Subcutaneous adipose tissue (tissue), 4 donors: Measurements from ENCODE around the gene DMAC2L. TPM values are rescaled to one million over a fixed set of nuclear protein-coding genes. Genes with fewer than 3 reads are reported as not detected.

ENCODE experiments used
- CTCF ChIP-seq: fragments of 450-650 bp; IDR thresholded peaks from one replicate; pipeline ENCODE4 v1.5.1; 2016; ENCODE audit warnings: low read depth, mild to moderate bottlenecking, control low read depth, antibody characterized with exemption, moderate library complexity
- total RNA-seq, 4 donors: library from RNA; depleted of rRNA; stranded (reverse); fragments of >200 nt; gene quantifications; one replicate each; pipeline ENCODE4 v1.1.0, GENCODE V29; 2016

The DMAC2L gene
- total RNA-seq, 4 donors from 2014 or later = 16.7 to 25.8 (median 18.5) TPM

- TF ChIP-seq CTCF = no peak
Measured at GRCh38 chr14:50347521-50347920, 35.4 kb downstream of the DMAC2L start.

DNA sequence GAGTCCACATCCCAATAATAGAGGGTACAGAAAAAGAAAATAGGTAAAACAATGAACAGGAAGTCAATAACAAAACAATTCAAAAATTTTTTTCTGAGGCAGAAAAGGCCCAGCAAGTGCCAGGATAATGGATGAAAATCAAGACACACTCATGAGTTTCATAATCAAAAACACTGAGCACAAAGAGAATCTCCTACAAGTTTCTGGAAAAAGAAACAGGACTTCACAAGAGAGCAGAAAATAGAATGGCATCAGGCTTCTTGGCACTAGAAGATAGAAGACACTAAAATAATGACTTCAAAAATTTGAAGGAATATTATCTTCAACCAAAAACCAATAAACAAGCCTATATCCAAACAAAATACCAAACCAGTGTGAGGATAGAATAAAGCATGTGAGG, 36.8 kb downstream of the DMAC2L start:
- no peak for TF ChIP-seq CTCF

DNA sequence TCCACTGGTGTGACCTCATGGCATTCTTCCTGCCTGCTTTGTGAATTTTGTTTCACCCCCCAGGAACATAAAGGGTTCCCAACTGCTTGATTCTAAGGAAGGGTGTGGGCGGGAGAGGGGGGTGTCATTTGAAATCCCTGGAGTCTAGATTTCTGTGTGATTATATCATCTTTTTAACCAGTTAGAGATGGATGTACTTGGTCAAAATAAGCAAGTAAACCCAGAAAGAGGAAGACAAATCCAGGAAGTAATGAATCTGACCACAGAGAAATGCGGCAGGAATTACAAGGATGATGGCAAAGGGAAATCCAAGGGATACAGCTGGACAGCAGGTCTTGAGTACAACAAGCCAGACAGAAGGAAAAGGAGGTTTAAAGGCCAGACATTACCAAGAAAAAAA, 38.9 kb downstream of the DMAC2L start:
- no peak for TF ChIP-seq CTCF

DNA sequence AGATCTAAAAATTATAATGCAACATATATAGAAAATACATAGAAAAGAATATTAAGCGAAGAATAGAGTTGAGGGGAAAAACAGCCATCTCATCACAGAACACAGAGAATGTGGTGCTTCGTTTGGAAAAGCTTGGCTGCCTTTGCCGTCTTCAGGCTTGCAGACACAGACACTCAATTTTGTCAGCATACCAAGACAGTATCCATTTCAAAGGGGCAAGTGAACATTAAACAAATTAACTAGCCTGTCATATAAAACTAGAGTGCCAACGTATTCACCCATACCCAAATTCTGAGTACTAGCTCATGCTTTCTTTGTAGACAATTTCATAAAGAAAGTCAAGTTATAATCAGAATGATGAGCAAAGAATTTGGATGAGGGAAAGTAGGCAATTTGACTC, 40.5 kb downstream of the DMAC2L start:
- no peak for TF ChIP-seq CTCF

- no peak for TF ChIP-seq CTCF
Measured at GRCh38 chr14:50353126-50353525, 41.0 kb downstream of the DMAC2L start.

- TF ChIP-seq CTCF = no peak
Measured at GRCh38 chr14:50354527-50354926, 42.4 kb downstream of the DMAC2L start.

DNA sequence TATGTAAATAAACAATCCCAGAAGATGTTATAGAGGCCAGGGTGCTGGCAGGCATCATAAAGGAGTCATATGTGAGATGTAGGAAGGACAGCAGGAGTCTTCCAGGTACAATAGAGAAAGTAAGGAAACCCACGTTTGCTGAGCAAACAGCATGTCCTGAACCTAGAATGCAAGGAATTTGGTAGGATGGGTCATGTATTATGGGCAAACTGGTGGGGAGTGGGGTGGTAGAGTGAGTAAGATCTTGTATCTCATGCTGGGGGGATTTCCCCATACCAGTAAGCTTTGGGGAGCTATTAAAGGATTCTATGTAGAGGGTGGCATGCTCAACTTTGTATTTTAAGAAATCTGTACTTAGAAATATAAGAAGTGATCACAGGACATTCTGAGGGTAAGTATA, 43.6 kb downstream of the DMAC2L start:
- TF ChIP-seq CTCF = no peak
